HEK293T (cell line): Measurements from ENCODE around the gene CAST.

Experiments
- BHLHE40 ChIP-seq: fragments of 450-650 bp; IDR thresholded peaks from 2 replicates; pipeline ENCODE4 v1.6.1; 2016; ENCODE audit warnings: mild to moderate bottlenecking, moderate library complexity, borderline replicate concordance
- CTBP1 ChIP-seq: fragments of 450-650 bp; IDR thresholded peaks from 2 replicates; pipeline ENCODE4 v1.6.1; 2016; ENCODE audit warnings: borderline replicate concordance
- FOXA1 ChIP-seq: fragments of 450-650 bp; IDR thresholded peaks from 2 replicates; pipeline ENCODE4 v1.6.1; 2016; ENCODE audit warnings: mild to moderate bottlenecking
- FOXK2 ChIP-seq: fragments of 450-650 bp; IDR thresholded peaks from 2 replicates; pipeline ENCODE4 v1.6.1; 2016; ENCODE audit warnings: mild to moderate bottlenecking
- FOXM1 ChIP-seq: fragments of 450-650 bp; IDR thresholded peaks from 2 replicates; pipeline ENCODE4 v1.6.1; 2017; ENCODE audit warnings: mild to moderate bottlenecking, borderline replicate concordance
- HDGF ChIP-seq: fragments of 450-650 bp; IDR thresholded peaks from 2 replicates; pipeline ENCODE4 v1.6.1; 2017; ENCODE audit warnings: antibody characterized with exemption, borderline replicate concordance
- LEF1 ChIP-seq: fragments of 450-650 bp; IDR thresholded peaks from 2 replicates; pipeline ENCODE4 v1.6.1; 2017; ENCODE audit warnings: mild to moderate bottlenecking, borderline replicate concordance
- NFRKB ChIP-seq: fragments of 450-650 bp; IDR thresholded peaks from 2 replicates; pipeline ENCODE4 v1.6.1; 2016; ENCODE audit warnings: mild to moderate bottlenecking, moderate library complexity
- SP1 ChIP-seq: fragments of 450-650 bp; IDR thresholded peaks from 2 replicates; pipeline ENCODE4 v1.6.1; 2017
- SUZ12 ChIP-seq: fragments of 450-650 bp; IDR thresholded peaks from 2 replicates; pipeline ENCODE4 v1.6.1; 2016; ENCODE audit warnings: mild to moderate bottlenecking
- TARDBP ChIP-seq: fragments of 450-650 bp; IDR thresholded peaks from 2 replicates; pipeline ENCODE4 v1.6.1; 2016
- ZNF384 ChIP-seq: fragments of 450-650 bp; IDR thresholded peaks from 2 replicates; pipeline ENCODE4 v1.6.1; 2016
- TF ChIP-seq, protein P1 (sequence below): fragments of 450-650 bp; IDR thresholded peaks from 2 replicates; pipeline ENCODE4 v1.6.1; 2016

DNA sequence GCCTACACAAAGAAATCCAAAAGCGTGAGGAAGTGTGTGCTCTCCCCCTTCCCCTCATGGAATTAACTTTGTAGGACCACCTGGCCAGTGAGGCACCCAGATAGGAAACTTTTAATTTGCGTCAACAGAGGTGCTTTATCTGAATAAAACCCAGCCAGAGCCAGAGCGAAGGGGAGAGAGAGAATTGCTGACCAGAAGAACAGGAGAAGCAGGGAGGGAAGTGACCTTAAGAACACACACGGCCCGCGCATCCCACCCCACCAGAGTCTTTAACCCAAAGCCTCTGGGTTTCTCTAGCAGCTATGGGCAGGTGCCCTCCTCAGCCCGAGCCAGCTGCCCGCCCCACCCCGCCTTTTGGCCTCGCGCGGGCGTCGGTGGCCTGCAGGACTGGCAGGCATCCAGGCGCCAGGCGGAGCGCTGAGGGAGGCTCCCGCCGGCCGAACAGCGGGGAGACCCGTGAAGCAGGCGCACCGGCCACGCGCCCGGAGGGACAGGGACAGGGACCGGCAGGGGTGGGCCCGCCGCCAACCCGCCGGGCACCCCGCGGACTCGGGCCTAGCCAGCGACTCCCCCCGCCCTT, 145.0 kb downstream of the CAST start:
- TF ChIP-seq HDGF (no peak), FOXM1 (no peak), BHLHE40 (no peak), LEF1 (no peak), FOXK2 (no peak), SUZ12 (no peak), TARDBP (no peak), CTBP1 (no peak), SP1 (no peak), FOXA1 (no peak), NFRKB (no peak), ZNF384 (no peak)
- TF ChIP-seq, protein P1, sequence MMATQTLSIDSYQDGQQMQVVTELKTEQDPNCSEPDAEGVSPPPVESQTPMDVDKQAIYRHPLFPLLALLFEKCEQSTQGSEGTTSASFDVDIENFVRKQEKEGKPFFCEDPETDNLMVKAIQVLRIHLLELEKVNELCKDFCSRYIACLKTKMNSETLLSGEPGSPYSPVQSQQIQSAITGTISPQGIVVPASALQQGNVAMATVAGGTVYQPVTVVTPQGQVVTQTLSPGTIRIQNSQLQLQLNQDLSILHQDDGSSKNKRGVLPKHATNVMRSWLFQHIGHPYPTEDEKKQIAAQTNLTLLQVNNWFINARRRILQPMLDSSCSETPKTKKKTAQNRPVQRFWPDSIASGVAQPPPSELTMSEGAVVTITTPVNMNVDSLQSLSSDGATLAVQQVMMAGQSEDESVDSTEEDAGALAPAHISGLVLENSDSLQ = no peak
